RWPE1 (cell line): Measurements from ENCODE around the gene PPP4C.

Source experiments
- CTCF ChIA-PET: fragments of 350-600 bp; sonication (Branson Sonifier 250); formaldehyde crosslinking; extraction: SDS; loops from one replicate; lab custom pipeline; 2021; lab: Yijun Ruan, JAX
- POLR2A ChIA-PET: fragments of 400-600 bp; formaldehyde crosslinking; extraction: SDS; loops from one replicate; lab custom pipeline; 2020; ENCODE audit warnings: antibody characterized with exemption; ENCODE audit not compliant: low non-redundant PET; lab: Yijun Ruan, JAX
- DNase-seq: peaks from one replicate; pipeline ENCODE4 v3.0.0; 2012; ENCODE audit warnings: low spot score
- H3K27ac ChIP-seq: fragments of 450-650 bp; 2 replicates; pipeline ENCODE4 v1.5.1; 2017
- TF ChIP-seq, protein P1 (sequence below): fragments of 450-650 bp; conservative IDR thresholded peaks from 2 replicates; pipeline ENCODE4 v1.5.1; 2017; ENCODE audit warnings: low read depth, mild to moderate bottlenecking

Gene PPP4C

GRCh38 chr16:30075503-30076275 is at the start of gene PPP4C:
Gene PPP4C (plus strand): TSS chr16:30075994. CDS start chr16:30076378, 384 bp downstream.
- peak; percentile 94 for DNase-seq
- ChIA-PET CTCF (interaction anchor here (0.5 to 0.8 kb wide), 4 partner anchors 11 to 105 kb away, joined by 3 to 8 read pairs (median 3); partner anchors contain the start of gene ALDOA), POLR2A (interaction anchor here (1.1 kb wide), 2 partner anchors 9 to 10 kb away, joined by 3 to 4 read pairs; partner anchors contain the start of gene ALDOA)
- TF ChIP-seq, protein P1, sequence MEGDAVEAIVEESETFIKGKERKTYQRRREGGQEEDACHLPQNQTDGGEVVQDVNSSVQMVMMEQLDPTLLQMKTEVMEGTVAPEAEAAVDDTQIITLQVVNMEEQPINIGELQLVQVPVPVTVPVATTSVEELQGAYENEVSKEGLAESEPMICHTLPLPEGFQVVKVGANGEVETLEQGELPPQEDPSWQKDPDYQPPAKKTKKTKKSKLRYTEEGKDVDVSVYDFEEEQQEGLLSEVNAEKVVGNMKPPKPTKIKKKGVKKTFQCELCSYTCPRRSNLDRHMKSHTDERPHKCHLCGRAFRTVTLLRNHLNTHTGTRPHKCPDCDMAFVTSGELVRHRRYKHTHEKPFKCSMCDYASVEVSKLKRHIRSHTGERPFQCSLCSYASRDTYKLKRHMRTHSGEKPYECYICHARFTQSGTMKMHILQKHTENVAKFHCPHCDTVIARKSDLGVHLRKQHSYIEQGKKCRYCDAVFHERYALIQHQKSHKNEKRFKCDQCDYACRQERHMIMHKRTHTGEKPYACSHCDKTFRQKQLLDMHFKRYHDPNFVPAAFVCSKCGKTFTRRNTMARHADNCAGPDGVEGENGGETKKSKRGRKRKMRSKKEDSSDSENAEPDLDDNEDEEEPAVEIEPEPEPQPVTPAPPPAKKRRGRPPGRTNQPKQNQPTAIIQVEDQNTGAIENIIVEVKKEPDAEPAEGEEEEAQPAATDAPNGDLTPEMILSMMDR: no peak
- peak within 1 kb of the TSS; percentile 91 for H3K27ac ChIP-seq

- no peak overlapping the region for H3K27ac ChIP-seq
- ChIA-PET CTCF (no interaction called here), POLR2A (no interaction called here)
- TF ChIP-seq, protein P1: no peak
- no peak for DNase-seq
Observed at GRCh38 chr16:30026449-30026848, 49.3 kb upstream of the PPP4C start.

GRCh38 chr16:30027588-30028437 is 48.0 kb upstream of the PPP4C start:
- TF ChIP-seq, protein P1: no peak
- H3K27ac ChIP-seq: no peak overlapping the region
- no peak for DNase-seq
- CTCF ChIA-PET: interaction anchor here (0.6 kb wide), 1 partner anchor 333 kb away, joined by 7 read pairs; no protein-coding TSS in a partner anchor
- POLR2A ChIA-PET: interaction anchor here (0.5 kb wide), 1 partner anchor 27 kb away, joined by 4 read pairs; no protein-coding TSS in a partner anchor

DNA sequence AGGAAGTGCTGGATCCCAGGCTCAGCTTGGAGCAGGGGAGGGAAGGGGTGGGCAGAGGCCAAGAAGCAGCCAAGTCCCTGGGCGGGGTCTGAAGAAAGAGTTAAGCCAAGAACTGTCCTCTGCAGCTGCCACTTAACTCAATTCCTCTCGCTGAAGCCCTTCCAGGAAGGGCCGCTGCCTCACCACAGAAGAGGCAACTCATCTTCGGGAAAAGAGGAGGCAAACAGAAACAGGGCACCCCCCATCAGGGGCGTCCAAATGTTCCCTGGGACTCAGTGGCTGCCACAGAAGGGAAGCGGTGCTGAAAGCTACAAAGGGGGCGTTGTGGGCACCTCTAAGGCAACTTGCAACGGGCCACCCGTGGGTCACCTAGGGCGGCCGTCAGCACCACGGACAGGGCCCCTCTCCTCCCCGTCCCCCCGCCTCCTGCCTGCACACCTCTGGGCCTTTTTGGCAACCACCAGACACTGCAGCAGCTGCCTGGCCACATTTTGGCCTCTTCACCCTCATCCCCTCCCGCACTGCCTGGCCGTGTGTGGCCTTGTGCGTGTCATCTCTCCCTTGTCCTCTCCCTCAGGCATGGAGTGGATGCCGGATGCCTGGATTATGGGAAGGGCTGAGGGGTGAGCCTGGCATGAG is 47.2 kb upstream of the PPP4C start:
- no peak overlapping the region for H3K27ac ChIP-seq
- ChIA-PET CTCF (no interaction called here), POLR2A (no interaction called here)
- DNase-seq: no peak
- TF ChIP-seq, protein P1: no peak

GRCh38 chr16:30030011-30030685 is 45.6 kb upstream of the PPP4C start:
- no peak for DNase-seq
- TF ChIP-seq, protein P1: no peak
- H3K27ac ChIP-seq: no peak overlapping the region
- POLR2A ChIA-PET: no interaction called here
- CTCF ChIA-PET: no interaction called here
